ENCODE measurements around the gene UNC5B.
A peak's percentile ranks its signal among the peaks of the same experiment; 100 is the strongest.

UNC5B gene

GRCh38 chr10:71255808-71256660 is 43.7 kb downstream of the UNC5B start:
- DNase-seq: peak; percentile 65

- no peak for DNase-seq
These were observed 44.4 kb downstream of the UNC5B start for GRCh38 chr10:71256661-71257318.

- no peak for DNase-seq
These were observed 45.1 kb downstream of the UNC5B start for GRCh38 chr10:71257319-71257997.

DNA sequence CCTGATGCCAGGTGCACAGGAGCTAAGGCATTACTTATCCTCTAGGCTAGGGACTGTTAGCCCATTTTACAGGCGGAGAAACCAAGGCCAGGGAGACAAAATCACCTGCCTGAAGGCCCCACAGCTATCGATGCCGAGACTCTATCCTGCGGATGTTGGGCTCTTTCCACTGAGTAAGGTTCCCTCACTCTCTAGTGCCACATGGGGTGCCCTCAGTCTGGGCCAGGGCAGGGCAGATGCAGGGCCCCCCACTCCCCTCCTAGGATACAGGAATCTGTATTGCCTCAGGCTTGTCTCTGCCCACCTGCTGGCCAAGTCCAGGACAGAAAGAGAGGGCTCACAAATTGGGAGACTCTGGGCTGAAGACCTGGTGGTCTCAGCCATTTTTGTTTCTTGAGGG is 45.7 kb downstream of the UNC5B start:
- no peak for DNase-seq

DNA sequence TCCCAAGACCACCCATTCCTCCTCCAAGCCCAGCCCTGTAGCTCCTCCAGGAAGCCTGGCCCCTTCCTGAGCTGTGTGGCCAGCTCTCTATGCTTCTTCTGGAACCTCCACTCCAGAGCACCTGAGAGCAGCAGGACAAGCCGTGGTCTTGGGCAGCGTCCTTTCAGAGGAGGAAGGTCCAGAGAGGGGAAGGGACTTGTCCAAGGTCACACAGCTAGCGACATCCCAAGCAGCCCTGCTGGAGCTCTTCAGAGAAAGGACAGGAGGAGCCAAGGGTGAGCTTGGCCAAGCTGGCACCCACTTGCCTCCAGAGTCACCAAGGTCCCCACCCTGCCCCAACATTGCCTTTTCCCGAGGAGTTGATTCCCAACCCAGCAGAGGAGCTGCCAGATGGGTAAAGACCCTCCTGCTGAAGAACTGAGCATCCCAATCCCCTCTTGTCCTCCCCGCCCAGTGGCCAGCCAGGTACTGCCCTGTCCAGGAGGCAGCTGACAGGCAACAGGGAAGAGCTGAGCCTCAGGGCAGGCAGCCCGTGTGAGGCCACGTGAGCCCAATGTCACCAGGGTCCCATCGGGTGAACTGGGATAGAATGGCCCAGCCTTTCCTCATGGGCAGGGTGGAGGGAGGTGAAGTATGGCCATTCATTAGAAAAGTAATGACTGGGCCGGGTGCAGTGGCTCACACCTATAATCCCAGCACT is 46.2 kb downstream of the UNC5B start:
- no peak for DNase-seq

GRCh38 chr10:71259282-71259681 is 46.9 kb downstream of the UNC5B start:
- no peak for DNase-seq

GRCh38 chr10:71259815-71260501 is 47.6 kb downstream of the UNC5B start:
- DNase-seq: no peak

DNA sequence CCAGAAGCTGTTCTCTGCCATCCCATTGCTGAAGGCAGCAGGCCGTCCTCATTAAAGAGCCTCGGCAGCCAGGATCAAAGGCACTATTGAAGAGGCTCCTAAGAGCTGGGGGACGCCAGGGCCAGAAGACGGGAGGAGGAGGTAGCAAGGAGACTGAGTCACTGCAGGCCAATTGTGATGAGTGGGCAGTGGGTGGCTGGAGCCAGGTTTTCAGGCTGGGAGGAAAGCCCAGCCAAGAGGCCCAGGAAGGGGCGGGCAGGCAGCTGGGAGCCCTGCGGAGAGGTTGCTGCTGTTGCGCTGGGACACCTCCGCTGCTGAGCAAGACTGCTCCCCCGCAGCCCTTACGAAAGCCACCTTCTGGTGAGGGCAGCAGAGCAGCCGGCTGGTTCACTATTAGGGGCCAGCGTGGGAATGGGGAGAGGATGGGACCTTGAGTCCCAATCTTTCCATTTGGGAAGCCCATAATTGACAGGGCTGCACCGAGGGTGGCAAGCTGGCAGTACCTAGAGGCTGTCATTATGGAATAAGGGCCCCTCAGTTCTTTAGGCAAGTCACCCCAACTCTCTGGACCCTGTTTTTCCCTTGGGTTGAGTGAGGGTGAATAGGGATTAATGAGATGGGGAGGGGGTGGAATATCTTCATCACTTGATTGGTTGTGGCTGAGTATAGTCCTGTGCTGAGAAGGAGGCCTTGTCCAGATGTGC is 48.4 kb downstream of the UNC5B start:
- DNase-seq: no peak

GRCh38 chr10:71262027-71262426 is 49.7 kb downstream of the UNC5B start:
- peak; percentile 83 for DNase-seq

DNA sequence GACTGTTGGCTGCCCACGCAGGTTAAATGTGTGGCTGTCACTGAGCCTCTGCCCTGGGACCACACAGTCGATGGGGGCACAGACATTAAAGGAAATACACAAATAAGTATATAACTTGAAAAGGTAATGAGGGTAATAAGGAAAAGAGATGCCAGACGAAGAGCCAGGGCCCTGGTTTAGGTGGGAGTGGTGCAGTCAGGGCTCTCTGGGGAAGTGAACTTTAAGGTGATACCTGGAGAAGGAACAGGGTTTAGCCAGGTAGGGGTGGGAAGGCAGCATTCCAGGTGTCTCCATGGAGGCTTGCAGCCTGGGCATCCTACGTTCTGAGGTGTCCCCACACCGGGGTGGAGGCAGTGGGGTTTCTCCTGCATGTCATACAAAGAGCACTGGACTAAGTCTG is 50.4 kb downstream of the UNC5B start:
- DNase-seq: no peak

DNA sequence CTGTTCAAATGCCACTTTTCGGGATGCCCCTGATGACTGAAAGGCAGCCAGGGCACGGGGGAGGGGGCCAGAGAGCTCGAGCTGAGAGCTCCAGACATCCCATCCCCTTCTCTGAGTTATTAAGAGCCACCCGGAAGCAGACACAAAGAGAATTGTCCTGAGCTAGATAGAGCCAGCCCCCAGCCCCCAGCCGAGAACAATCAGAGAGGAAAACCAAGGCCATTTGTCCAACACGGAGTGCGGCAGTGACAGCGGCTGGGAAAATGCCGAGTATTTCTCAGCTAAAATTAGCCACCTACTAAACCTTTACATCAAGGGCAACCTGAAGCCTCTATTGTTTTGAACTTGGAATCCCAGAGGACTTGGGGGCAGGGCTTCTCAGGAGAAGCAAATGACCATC is 51.0 kb downstream of the UNC5B start:
- no peak for DNase-seq

DNA sequence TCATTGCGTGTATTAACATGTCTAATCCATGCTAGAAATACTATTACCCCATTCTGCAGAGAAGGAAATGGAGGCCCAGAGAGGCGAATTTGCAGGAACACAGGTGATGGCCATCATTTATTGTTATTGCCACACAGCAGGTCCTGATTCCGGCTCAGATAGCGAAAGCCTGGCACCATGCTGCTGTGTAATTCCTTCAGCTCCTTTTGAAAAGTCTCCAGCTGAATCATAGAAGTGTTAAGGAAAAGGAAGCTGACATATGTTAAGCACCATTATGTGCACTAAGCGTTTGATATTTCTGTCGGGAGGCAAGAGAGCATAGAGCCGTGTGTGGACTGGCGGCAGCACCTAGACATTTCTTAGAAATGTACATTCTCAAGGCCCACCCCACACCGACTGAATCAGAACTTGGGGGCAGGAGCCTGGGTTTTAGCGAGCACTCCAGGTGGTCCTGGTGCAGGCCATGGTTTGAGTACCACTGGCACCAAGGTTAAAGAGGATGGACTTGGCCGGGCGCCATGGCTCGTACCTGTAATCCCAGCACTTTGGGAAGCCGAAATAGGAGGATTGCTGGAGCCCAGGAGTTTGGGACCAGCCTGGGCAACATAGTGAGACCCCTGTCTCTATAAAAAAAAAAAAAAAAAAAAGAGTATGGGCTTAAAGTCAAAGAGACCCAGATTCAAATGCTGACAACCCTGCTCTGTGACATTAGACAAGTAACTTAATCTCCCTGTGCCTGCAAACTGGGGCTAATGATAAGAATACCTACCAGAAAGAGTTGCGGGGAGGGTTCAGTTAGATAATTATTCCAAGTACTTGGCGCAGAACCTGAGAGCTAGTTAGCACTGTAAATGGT is 52.2 kb downstream of the UNC5B start:
- DNase-seq: peak; percentile 92

- no peak for DNase-seq
These were observed 52.8 kb downstream of the UNC5B start for GRCh38 chr10:71265201-71265575.

DNA sequence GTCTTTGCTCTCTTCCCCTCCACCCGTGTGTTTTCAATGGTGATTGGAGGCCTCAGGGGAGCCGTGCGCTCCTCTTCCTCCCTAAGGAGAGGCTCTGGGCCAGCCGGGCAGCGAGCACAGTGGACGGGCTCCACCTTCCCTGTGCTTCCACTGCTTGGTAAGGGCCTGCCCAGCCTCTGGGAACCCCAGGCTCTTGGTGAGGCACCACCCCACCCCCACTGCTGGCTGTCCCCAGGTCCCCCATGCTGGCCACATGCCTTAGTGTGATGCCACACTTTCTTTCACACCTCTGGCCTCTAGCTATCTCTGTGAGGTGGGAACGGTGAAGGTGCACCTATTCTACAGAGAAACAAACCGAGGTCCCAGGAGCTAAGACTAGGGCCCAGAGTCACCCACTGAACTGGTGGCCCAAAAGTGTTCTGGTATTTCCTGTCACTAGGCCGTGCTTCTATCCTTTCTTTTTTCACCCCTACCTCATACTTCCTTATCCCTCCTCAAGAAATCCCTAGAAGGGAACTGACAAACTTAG is 53.3 kb downstream of the UNC5B start:
- DNase-seq: no peak

DNA sequence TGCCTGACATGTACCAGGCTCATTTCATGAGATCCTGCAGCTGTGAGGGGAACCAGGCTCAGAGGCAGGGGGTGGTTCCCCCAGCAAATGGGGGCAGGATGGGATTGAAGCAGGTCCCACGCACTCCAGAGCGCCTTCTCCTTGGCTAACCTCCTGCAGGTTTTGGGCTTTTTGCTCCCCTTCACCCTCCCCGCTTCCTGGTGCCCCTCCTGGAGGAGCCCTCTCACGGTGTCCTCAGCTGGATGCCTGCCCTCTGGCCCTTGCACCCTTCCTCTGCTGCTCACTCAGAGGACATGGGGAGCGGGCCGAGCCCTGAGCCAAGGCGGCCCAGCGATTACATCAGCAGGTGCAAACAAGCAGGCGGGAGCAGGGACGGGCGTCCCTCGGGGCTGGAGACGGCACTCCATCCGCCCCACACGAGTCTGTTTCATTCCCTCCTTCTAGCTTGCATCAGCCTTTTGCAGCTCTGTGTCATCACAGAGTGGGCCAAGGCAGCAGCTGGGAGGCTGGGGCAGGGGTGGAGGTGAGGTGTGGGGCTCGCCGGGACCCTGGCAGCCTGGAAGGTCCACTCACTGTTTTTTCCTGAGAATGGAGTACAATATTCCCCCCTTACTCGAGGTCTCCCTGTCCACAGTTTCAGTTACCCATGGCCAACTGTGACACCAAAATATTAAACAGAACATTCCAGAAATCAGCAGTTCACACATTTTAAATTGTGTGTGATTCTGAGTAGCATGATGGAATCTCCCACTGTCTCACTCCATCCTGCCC is 54.0 kb downstream of the UNC5B start:
- peak; percentile 68 for DNase-seq

GRCh38 chr10:71266918-71267442 is 54.6 kb downstream of the UNC5B start:
- no peak for DNase-seq

DNA sequence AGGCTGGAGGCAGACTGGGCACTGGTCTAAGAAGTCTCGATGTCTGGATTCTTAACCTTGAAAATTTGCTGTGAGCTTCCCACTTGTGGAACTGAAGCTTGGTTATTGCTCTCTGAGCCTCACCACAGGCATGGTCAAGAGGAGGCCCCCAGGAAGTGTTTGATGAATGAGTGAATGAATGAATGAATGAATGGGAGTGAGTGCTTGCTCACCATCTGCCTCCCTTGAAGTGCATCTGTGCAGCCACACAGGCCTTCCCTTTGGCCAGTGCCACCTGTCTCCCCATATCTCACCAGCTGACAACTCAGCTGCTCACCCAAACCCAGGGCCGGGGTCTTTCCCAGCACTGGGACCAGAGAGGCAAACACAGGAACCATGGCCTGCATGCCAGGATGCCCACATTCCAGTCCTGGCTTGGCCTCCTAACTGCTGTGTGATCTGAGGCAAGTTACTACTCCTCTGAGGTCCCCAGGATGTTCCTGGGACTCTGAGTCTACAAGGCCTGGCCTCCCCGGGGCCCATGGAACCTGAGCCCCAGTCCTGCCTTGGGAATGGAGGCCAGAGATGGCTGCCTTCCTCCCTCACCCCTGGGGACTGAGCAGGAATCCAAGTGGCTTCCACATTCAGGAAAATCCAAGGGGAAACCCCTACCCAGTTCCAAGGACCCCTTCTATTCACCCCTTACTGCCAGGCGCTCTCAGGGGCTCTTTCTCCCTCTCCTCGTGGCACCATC is 55.3 kb downstream of the UNC5B start:
- DNase-seq: no peak

DNA sequence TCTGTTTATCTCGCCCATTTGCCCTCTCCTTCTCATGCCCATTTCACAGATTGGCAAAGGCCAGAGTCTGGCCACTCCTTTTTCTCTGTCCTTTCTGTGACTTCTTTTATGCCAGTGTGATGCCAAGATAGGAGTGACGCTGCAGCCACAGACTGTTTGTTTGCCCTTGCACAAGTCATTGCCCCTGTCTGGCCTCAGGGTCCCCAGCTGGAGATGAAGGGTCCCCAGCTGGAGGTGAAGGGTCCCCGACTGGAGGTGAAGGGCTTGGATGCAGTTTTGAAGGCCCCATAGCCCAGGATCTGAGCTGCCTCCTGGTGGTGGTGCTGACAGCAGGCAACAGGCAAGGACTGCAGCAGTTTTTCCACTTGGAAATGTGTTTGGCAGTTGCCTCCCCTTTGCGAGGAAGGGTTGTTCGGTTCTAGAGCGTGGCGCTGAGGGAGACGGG is 55.9 kb downstream of the UNC5B start:
- no peak for DNase-seq

GRCh38 chr10:71268758-71269157 is 56.4 kb downstream of the UNC5B start:
- DNase-seq: no peak
